GM19452 (cell line): ENCODE data around the gene LRRTM2.
"Not testable (repeated sequence)": the region's sequence is repeated elsewhere in the genome, so short reads cannot be mapped to it uniquely, and the experiment has no call there.

ENCODE experiments used
- ATAC-seq: cut with Tn5 transposase; IDR thresholded peaks from one replicate; pipeline ENCODE4 v1.9.1; 2021; ENCODE audit not compliant: unreplicated experiment

LRRTM2 gene

DNA sequence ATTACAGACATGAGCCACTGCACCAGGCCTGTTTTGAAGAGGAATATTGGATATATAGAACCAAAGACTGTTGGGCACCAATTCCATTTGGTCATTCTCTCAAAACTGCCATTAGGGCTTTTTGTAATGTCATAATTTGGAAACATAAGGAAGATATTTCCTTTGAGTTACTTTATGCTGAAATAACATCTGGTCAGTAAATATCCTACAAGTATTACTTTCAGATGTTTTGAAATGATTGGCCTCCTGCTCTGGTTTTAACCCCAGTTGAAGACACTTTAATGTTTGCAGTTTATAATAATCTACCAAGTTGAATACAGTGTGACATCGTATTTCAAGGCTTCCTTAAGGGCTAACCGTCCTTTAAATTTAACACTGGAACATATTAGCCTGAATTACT lies 33.6 kb downstream of the LRRTM2 start:
- no peak for ATAC-seq

DNA sequence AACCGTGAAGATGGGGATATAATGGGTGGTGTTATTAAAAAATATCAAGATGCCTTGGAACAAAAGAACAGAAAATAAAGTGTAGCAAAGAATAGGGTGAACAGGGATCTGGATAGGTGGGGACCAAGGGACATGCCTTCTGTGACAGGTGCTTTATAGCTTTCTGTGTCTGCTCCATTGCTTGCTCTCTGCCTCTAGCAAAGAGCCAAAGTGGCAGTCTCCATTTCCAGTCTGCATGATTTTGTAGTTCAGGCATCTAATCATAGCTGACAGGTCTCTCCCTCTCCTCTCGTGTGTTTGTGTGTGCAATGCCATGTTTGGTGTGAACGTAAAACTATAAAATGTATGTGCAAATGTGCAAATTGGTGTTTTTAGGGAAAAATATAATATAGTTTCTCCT lies 35.0 kb downstream of the LRRTM2 start:
- ATAC-seq = no peak

DNA sequence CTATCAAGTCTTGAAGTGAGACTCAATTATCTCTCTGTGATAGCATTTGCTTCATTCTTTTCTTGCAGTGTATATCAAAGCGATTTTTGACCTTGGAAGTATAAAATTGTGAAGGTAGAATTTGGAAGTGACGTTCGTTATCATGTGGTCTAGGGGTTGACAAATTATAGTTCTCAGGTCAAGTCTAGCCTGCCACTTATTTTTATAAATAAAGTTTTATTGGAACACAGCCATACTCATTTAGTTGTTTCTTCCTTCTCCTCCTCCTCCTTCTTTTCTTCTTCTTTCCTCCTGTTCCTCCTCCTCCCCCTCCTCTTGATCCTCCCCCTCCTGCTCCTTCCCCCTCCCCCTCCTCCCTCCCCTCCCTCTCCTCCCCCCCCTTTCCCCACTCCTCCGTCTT lies 38.0 kb downstream of the LRRTM2 start:
- ATAC-seq = no peak

DNA sequence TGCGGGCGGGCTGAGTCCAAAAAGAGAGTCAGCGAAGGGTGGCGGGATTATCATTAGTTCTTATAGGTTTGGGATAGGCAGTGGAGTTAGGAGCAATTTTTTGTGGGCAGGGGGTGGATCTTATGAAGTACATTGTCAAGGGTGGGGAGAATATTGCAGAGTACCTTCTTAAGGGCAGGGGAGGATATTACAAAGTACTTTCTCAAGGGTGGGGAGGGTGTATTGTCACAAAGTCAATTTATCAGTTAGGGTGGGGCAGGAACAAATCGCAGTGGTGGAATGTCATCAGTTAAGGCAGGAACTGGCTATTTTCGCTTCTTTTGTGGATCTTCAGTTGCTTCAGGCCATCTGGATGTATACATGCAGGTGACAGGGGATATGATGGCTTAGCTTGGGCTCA lies 40.3 kb downstream of the LRRTM2 start:
- ATAC-seq = not testable (repeated sequence)

DNA sequence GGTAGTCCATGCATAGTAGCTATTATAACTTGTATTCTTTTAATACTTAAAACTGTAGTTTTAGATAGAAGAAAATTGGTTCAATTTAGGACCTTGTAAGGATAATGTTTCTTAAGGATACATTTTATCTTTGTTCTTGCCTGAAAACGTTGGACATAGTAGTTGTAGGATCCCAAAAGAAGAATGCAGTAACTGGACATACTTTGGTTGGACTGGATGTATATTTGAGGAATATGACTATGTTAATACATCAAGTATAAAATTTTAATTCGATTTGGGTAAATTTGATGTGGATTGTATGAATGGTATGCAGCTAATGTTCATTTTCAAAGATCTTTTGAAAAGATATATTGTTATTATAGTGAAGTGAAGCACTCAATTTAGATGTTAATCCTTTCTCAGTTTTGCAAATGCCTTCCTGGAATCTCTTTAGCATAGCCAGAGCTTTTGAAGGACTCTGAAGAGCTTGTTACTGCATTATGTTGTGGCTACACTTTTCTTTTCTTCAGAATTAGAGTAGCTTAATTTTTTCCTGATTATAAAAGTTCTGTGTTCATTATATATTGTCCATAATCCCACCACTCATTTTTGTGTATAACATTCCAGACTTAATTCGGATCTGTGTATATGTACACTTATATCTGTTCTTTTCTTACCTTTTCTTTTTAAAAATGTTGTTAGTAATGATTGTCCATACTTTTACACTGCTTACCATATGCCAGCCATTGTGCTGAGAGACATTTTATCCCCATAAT lies 41.2 kb downstream of the LRRTM2 start:
- ATAC-seq = no peak

DNA sequence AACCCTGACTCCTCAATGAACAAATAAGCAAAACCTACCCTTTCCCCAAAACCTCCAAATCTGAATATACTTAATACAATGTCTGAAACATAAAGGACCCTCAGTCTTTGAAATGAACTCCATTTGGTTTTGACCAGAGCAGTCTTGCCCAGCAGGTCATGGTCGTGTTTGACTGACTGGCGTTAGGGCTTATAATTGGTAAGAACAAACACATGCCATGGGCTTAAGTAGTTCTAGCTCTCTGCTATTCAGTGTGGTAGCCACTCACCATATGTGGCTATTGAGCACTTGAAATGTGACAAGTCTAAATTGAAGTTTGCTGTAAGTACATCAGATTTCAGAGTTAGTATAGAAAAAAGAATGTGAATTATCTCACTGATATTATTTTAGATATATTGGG lies 42.1 kb downstream of the LRRTM2 start:
- no peak for ATAC-seq

DNA sequence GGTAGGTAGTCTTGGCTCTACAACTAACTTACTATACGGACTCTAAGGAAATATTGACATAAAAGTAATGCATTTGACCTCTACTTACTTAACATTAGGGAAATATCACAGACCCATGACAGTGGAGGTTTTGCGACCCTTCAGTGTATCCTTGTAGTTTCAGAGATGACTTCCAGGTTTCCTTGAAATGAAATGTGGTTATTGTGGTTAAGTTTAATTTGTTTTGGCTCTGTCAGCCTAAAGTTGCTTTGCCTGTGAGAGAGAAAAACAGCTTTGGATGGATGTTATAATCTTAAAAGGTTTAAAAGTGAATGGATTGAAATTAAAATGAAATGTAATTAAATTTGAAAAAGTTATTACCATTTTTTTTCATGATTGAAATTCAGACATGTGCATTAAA lies 42.9 kb downstream of the LRRTM2 start:
- no peak for ATAC-seq

DNA sequence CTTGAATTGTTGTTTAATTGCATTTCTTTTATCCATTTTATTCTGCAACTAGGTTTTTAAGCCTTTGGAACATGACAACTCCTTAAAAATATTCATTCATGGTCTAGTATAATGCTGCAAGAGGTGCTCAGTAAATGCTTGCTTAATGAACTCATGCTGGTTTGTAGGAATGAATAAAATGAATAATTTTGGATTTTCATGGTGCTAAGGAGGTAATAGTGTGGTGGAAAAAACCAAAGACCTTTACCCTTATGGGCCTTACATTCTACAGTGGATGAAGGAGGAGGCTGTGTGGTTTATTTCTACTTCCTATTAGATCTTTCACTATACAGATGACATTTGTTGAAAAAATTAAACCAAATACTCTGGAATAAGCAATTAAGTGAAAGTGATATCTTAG lies 43.4 kb downstream of the LRRTM2 start:
- ATAC-seq = no peak

DNA sequence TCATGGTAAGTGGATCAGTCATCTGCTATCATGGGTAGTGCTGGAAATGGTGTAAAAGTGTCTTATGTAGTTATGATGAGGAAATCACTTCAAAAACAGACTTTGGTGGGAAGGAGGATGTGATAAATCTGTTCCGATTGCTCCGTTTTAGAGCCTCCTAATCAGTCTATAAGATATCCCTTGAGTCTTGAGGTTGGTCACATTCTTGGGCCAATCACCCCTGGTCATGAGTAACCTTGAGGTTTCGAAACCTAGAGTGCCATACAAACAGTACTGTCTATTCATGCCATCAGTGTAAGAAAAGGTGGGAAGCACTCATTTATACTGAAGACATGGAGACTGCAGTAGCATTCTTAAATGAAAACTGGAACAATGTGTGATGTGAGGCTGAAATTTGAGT lies 45.8 kb downstream of the LRRTM2 start:
- no peak for ATAC-seq

DNA sequence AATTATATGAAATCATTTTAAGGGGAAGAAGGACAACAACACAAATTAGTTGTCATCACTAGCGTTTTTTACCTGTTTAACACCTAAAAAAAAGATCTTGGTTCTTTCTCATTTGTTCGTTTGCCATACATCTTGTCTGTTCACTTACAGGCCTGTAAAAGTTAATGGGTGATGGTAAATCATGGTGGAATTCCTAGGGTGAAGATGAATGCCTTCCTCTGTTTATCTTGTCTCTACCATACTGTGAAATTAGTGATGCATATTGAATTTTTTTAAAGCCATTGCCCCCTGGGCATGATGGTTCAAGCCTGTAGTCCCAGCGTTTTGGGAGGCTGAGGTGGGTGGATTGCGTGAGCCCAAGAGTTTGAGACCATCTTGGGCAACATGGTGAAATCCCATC lies 46.6 kb downstream of the LRRTM2 start:
- ATAC-seq = no peak

DNA sequence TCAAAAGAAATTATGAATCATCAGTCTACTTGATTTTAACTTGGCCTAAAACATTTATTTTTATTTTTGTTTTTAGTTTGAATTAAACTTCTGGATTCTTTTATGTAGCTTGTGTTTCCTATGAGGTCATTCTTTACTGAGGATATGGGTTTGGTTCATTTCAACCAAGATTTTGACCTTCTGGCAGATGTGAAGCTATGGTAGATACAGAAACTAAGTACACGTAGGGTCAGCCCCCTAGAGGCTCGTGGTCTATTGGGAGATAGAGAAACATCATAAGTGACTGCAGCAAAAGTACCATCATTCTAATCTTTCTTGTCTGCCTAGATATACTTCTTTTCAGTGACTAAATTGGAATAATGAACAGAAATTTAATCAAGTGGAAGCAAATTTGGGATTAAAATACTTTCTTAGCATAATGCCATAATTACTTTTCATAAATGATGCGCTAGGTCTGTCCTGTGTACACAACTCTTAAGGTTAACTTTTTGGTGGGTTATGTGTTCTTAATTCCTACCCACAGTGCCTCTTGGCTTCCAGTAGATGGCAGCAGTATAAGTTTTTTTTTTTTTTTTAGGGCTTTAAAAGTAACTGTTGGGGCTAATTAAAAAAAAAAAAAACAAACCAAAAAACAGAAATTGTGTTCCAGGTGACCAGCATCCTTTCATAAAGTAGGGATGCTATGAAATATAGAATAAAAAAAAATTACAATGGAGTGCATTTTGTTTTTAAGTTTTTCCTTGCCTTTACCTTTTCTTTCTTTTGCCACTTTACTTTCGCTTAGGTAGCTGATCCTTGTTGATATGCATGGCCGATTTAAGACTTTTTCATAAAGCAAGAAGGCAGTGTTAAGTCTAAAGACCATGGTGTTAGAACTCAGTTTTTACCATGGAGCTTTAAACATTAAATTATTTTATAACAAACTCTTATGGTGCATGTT lies 49.9 kb downstream of the LRRTM2 start:
- ATAC-seq = no peak

DNA sequence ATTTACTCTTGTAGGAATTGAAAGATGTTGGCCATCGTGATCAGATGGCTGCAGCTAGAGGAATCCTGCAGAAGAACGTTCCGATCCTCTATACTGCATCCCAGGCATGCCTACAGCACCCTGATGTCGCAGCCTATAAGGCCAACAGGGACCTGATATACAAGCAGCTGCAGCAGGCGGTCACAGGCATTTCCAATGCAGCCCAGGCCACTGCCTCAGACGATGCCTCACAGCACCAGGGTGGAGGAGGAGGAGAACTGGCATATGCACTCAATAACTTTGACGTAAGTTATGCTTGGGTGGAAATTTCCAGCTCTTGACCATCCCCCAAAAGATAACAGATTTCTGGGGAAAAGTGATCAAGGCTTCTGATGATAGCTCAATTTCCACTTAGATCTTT lies 50.6 kb downstream of the LRRTM2 start:
- ATAC-seq = no peak

DNA sequence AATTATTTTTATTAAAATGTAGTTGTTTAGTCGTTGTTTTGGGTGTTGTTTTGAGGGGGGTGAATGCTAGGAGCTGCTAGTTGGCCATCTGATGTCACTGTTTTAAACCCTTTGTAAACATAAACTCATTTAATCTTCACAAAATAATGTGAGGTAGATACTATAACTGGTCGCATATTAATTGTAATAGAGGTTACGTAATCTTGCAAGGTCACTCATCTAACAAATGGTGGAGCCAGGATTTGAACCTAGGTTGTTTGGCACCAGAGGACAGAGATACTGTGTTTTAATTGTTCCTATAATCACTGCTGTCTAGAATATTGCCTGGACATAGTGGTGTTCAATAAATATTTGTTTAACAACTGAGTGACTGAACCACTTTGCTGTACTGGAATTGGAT lies 54.4 kb downstream of the LRRTM2 start:
- no peak for ATAC-seq

DNA sequence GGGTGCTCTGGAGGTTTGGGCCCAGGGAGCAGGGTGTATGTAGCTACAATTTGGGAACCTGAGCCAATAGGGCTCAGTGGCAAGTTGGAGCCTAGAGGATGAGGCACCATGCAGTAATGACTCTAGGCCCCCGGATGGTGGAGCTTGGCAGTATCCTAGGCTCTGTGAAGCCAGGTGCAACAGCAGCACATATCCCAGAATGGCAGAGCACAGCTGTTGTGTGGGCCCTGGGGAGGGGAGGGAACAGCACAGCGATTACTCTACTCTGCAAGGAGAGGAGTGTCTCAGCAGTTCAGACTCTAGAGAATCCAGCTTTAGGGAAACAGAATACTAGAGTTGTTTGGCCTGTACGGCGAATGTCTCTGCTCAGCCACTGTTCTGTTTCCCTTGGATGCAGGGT lies 56.1 kb downstream of the LRRTM2 start:
- ATAC-seq = no peak
